Endothelial cell (in vitro differentiated cells): ENCODE data around the gene GRID1. TPM values are rescaled to one million over a fixed set of nuclear protein-coding genes. Genes with fewer than 3 reads are reported as not detected.

Source experiments
- DNase-seq: peaks from one replicate; pipeline ENCODE4 v3.0.0; 2021; ENCODE audit warnings: low spot score
- H3K27ac Mint-ChIP-seq: one replicate; pipeline ENCODE4 v1.8.0; 2021; ENCODE audit warnings: mixed read lengths, inconsistent platforms; ENCODE audit not compliant: unreplicated experiment
- H3K27me3 Mint-ChIP-seq: one replicate; pipeline ENCODE4 v1.8.0; 2021; ENCODE audit warnings: mild to moderate bottlenecking, moderate library complexity, mixed read lengths, inconsistent platforms; ENCODE audit not compliant: unreplicated experiment
- H3K36me3 Mint-ChIP-seq: one replicate; pipeline ENCODE4 v1.8.0; 2021; ENCODE audit warnings: mild to moderate bottlenecking, low read depth, mixed read lengths, inconsistent platforms; ENCODE audit not compliant: unreplicated experiment
- H3K4me1 Mint-ChIP-seq: one replicate; pipeline ENCODE4 v1.8.0; 2021; ENCODE audit warnings: mild to moderate bottlenecking, mixed read lengths, inconsistent platforms; ENCODE audit not compliant: unreplicated experiment
- H3K4me3 Mint-ChIP-seq: one replicate; pipeline ENCODE4 v1.8.0; 2021; ENCODE audit warnings: mild to moderate bottlenecking, mixed read lengths, inconsistent platforms; ENCODE audit not compliant: unreplicated experiment
- H3K9me3 Mint-ChIP-seq: one replicate; pipeline ENCODE4 v1.8.0; 2021; ENCODE audit warnings: mixed read lengths, inconsistent platforms; ENCODE audit not compliant: unreplicated experiment
- CTCF ChIP-seq: fragments of 200-600 bp; sonication (generic); IDR thresholded peaks from one replicate; pipeline ENCODE4 v1.5.0; 2021; ENCODE audit warnings: antibody characterized with exemption; ENCODE audit not compliant: unreplicated experiment
- total RNA-seq: library from RNA; stranded (reverse); fragmentation: NEBNext Ultra II Directional; extraction: Animal tissue kit (Norgen Biotek cat#: 25700); gene quantifications from one replicate; pipeline ENCODE4 v1.2.1, GENCODE V29; 2021; ENCODE audit not compliant: unreplicated experiment

The GRID1 gene
- total RNA-seq, 1 donor from 2014 or later = 0.26 TPM

GRCh38 chr10:86071145-86071544, 295.4 kb downstream of the GRID1 start:
- no peak for TF ChIP-seq CTCF
- H3K36me3 Mint-ChIP-seq = no peaks in the 10 kb centered on the region
- no peaks in the 10 kb centered on the region for H3K4me1 Mint-ChIP-seq
- no peak overlapping the region for H3K27ac Mint-ChIP-seq
- DNase-seq = no peak
- H3K4me3 Mint-ChIP-seq = no peak overlapping the region
- H3K9me3 Mint-ChIP-seq = no peaks in the 10 kb centered on the region
- peaks cover 5% of the 10 kb centered on the region for H3K27me3 Mint-ChIP-seq

GRCh38 chr10:86070278-86070677, 296.3 kb downstream of the GRID1 start:
- Mint-ChIP-seq H3K27ac (no peak overlapping the region), H3K9me3 (no peaks in the 10 kb centered on the region), H3K4me3 (no peak overlapping the region), H3K27me3 (peaks cover 4% of the 10 kb centered on the region), H3K4me1 (no peaks in the 10 kb centered on the region), H3K36me3 (no peaks in the 10 kb centered on the region)
- DNase-seq = no peak
- no peak for TF ChIP-seq CTCF

GRCh38 chr10:86068231-86069054, 298.2 kb downstream of the GRID1 start:
- no peak overlapping the region for H3K27ac Mint-ChIP-seq
- no peaks in the 10 kb centered on the region for H3K36me3 Mint-ChIP-seq
- H3K4me1 Mint-ChIP-seq = no peaks in the 10 kb centered on the region
- no peaks in the 10 kb centered on the region for H3K9me3 Mint-ChIP-seq
- TF ChIP-seq CTCF = no peak
- H3K27me3 Mint-ChIP-seq = peaks cover 4% of the 10 kb centered on the region
- no peak overlapping the region for H3K4me3 Mint-ChIP-seq
- no peak for DNase-seq

GRCh38 chr10:86067436-86068050, 299.1 kb downstream of the GRID1 start:
- Mint-ChIP-seq H3K36me3 (no peaks in the 10 kb centered on the region), H3K4me3 (no peak overlapping the region), H3K4me1 (no peaks in the 10 kb centered on the region), H3K27ac (no peak overlapping the region), H3K9me3 (no peaks in the 10 kb centered on the region), H3K27me3 (peaks cover 2% of the 10 kb centered on the region)
- DNase-seq = no peak
- no peak for TF ChIP-seq CTCF

GRCh38 chr10:86066696-86067095, 299.9 kb downstream of the GRID1 start:
- H3K27ac Mint-ChIP-seq = no peak overlapping the region
- no peaks in the 10 kb centered on the region for H3K9me3 Mint-ChIP-seq
- H3K4me3 Mint-ChIP-seq = no peak overlapping the region
- DNase-seq = no peak
- H3K36me3 Mint-ChIP-seq = no peaks in the 10 kb centered on the region
- no peak for TF ChIP-seq CTCF
- no peaks in the 10 kb centered on the region for H3K4me1 Mint-ChIP-seq
- H3K27me3 Mint-ChIP-seq = peaks cover 5% of the 10 kb centered on the region
